ENCODE measurements around the gene B2M.

- TF ChIP-seq, protein P1, sequence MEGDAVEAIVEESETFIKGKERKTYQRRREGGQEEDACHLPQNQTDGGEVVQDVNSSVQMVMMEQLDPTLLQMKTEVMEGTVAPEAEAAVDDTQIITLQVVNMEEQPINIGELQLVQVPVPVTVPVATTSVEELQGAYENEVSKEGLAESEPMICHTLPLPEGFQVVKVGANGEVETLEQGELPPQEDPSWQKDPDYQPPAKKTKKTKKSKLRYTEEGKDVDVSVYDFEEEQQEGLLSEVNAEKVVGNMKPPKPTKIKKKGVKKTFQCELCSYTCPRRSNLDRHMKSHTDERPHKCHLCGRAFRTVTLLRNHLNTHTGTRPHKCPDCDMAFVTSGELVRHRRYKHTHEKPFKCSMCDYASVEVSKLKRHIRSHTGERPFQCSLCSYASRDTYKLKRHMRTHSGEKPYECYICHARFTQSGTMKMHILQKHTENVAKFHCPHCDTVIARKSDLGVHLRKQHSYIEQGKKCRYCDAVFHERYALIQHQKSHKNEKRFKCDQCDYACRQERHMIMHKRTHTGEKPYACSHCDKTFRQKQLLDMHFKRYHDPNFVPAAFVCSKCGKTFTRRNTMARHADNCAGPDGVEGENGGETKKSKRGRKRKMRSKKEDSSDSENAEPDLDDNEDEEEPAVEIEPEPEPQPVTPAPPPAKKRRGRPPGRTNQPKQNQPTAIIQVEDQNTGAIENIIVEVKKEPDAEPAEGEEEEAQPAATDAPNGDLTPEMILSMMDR (IDR thresholded peaks at IDR 0.05; ENCODE audit: borderline replicate concordance, extremely low read depth, low read length, poor library complexity, severe bottlenecking): no peak
- no peak for TF ChIP-seq EZH2 (IDR thresholded peaks at IDR 0.05; ENCODE audit: borderline replicate concordance, low read depth, low read length, severe bottlenecking)
These were observed 25.0 kb downstream of the B2M start, which contains the start of gene TRIM69 for GRCh38 chr15:44736181-44736765.

Measured in DND-41 (cell line).